GM19452 (cell line): ENCODE measurements around the gene OVCH1.

Experiments used
- ATAC-seq: cut with Tn5 transposase; IDR thresholded peaks from one replicate; pipeline ENCODE4 v1.9.1; 2021; ENCODE audit not compliant: unreplicated experiment

OVCH1 gene

GRCh38 chr12:29497588-29497987 is at the start of gene OVCH1:
Gene OVCH1, minus strand, starts transcription at chr12:29497686. Its CDS starts 0 bp downstream, at chr12:29497686.
- ATAC-seq, result no peak

DNA sequence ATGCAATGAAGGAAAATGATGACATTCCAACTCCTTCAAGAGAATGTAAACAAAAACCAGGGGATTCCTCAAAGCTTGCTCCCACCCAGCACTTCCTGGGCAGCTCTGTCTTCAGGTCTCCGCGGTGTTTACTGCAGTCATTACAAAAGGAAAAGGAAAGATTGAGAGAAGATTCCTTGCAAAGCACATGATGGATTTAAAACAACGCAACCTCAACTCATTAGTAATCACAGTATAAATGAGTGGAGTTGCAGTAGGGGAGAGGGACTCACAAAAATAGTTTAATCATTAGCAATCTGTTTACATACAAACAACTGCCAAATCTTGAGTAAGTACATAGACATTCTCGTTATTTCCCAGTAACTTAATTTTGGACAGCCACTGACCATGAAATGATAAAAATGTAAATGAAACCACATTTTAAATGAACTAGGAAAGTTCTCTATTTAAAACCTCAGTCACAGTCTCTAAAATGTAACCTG is 49.7 kb upstream of the OVCH1 start:
- ATAC-seq, result no peak

- no peak for ATAC-seq
Measured at GRCh38 chr12:29546000-29546399, 48.5 kb upstream of the OVCH1 start.

- peak; percentile 79 for ATAC-seq
Measured at GRCh38 chr12:29545102-29545467, 47.6 kb upstream of the OVCH1 start.

DNA sequence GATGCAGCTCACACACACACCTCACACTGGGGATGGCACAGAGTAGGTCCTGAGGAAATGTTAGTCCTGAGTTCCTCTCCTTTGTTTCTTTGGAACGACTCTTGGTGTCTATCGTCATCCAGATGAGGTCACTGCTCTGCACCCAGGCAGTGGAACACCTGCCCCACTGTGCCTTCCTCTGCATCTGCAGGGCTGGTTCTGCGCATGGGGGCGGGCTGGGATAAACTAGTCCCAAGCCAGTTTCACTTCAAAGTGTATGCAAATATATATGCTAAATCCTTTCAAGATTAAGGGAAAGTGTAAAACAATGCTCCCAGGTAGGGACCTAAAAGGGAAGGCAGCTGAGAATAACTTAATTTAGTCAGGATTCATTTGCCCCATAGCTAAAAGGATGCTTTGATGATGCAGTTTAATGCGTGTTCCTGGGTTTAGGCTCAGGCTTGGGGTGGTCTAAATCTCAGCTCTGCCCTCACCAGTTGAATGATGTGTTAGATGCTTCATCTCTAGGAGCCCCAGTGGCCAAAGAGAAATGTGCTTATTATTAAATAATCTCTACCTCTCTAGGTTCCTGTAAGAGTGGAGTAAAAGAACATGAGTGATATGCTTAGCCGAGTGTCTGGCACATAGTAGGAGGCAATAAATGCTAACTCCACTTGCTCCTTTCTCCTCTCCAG is 47.1 kb upstream of the OVCH1 start:
- ATAC-seq, result peak; percentile 35

DNA sequence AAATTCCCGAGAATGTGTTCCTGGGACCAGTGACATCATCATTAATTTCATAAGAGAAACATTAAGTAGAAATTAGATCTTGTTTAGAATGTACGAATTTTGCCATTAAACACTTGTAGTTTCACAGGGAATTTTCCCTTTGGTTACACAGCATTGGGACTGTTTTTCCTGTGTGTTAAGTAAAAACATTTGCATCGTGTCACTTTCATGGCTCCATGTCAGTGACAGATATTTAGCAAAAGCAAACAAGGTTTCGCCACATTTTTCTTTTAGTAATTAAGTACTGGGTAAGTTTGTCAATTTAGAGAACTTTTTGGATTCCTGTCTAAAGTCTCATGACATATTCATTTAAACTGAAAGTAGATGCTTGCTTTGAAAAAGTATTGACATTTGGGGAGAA is 45.5 kb upstream of the OVCH1 start:
- ATAC-seq, result no peak

GRCh38 chr12:29537298-29537697 is 39.8 kb upstream of the OVCH1 start:
- ATAC-seq, result no peak

DNA sequence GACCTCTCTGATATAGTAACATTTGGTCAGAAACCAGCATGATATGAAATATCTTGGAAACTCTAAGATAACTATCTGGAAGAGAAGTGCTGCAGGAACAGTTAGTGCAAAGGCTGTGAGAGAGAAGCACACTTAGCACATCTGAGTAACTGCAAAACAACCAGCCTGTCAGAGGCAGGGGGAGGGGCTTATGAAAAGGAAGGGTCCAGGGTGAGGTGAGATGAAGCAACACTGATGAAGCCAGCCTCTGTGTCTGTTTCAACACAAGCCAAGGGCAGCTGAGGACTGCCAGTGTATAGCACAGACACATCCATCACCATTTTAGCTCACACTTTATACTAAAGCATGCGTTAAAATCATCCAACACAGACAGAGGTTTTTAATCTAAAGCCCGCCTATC is 37.4 kb upstream of the OVCH1 start:
- no peak for ATAC-seq

GRCh38 chr12:29533815-29534489 is 36.5 kb upstream of the OVCH1 start:
- no peak for ATAC-seq

DNA sequence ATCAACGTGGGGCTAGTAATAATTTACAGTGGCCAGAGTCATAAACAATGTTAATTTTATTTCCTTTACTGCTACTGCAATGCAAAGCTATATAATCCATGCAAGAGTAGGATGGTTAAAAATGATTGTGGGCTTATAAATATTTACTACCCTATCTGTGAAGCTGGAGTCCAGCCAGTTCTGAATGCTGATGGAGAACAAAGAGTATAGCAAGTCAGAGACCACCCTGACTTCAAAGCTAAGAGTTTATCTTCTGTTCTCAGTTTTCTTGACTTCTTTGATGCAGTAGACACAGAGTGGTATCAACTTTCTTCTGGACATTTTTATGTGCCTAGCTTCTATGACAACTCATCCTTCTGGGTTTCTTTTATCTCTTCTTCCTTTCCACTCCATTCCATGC is 34.0 kb upstream of the OVCH1 start:
- no peak for ATAC-seq

GRCh38 chr12:29530436-29530835 is 33.0 kb upstream of the OVCH1 start:
- no peak for ATAC-seq

DNA sequence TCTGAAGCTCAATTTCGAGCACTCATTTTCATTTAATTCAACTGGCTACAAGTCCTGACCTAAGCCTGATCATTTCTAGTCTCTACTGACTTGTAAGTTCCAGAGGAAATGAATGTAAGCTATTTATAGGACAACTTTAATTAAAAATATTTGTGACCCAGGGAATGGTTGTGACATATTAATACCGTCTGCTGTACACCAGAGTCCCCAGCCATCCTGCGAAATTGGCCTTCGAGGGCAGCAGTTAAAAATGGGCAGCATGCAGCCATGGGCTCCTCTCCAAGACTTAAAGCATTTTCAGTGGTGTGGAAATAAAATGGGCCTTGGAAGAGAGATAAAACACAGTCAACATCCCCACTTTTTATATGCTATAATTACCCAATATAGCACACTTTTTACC is 30.7 kb upstream of the OVCH1 start:
- ATAC-seq, result no peak

- ATAC-seq, result no peak
Measured at GRCh38 chr12:29521951-29522350, 24.5 kb upstream of the OVCH1 start.

- no peak for ATAC-seq
Measured at GRCh38 chr12:29519585-29520182, 22.2 kb upstream of the OVCH1 start.

DNA sequence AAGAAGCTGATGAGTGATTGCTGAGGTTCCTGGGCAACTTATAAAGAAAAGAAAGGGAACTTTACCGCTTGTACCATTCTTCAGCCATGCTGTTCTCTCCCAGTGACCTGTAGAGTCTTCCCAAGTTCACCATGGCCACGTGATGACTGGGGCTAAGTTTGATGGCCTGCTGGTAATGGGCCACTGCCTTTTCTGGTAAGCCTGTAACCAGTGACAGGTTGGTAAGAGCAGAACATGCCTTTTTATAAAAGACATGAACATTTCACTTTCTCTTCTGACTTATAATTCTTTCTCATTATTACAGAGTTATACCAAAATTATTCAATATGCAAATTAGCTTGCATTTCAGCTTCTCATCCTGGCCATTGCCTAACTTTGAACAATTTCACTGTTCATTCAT is 20.9 kb upstream of the OVCH1 start:
- no peak for ATAC-seq

GRCh38 chr12:29517264-29517663 is 19.8 kb upstream of the OVCH1 start:
- no peak for ATAC-seq

- no peak for ATAC-seq
Measured at GRCh38 chr12:29516431-29516875, 19.0 kb upstream of the OVCH1 start.

DNA sequence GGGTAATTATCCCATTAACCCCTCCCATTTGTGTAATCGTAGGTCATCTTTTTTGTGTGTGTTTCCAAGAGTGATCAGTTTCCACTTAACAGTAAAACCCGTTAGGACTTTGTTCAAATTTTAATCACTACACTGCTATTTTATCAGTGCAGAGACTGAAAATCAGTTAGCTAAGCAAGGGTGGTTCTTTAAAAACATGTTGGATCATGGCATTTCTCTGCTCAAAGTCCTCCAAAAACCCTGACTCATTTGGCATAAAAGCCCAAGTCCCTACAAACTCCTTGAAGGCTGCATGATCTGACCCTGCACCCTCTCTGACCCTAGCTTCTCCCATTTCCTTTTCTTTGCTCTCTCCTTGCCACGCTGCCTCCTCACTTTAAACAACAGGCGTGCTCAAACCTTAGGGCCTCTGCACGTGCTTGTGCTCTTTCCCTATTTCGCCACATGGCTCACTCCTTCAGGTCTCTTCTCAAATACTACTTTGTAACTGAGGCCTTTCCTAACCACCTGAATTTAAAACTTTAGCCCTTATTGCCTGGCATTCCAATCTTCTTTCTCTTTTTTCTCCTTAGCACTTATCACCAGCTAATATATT is 13.2 kb upstream of the OVCH1 start:
- ATAC-seq, result no peak

GRCh38 chr12:29509503-29509902 is 12.0 kb upstream of the OVCH1 start:
- ATAC-seq, result no peak

DNA sequence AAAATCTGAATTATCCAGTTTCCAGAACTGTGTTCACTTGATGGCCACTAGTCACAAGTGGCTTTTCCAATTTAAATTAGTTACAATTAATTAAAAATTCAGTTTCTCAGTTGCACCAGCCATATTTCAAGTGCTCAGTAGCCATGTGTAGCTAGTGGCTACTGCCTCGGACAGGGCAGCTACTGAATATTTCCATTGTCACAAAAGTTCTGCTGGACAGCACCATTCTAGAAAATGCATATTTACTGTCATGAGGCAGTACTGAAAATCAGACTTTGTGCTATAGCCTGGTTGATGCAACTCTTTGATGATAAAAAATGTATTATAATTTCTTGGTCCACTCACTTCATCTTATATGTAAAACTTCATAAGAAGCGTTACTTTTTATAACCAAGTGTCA is 11.5 kb upstream of the OVCH1 start:
- no peak for ATAC-seq

- ATAC-seq, result no peak
Measured at GRCh38 chr12:29505122-29505521, 7.6 kb upstream of the OVCH1 start.

DNA sequence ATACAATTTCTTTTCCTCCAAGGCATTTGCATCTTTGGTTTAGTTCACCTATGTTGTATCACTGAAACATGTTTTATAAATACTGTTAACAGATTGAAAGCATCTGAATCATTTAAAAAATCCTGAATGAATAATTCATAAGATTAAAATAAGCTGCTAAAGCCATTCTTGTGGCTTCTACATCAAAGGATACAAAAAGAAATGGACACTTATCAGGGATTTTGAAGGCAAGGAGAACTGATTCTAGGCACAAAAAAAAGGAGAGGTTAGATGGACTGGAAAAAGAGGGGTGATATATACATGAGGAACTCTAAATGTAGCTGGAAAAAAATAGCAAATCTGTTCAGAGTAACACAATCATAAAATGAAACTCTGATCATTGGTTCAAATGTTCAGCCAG is 5.8 kb upstream of the OVCH1 start:
- ATAC-seq, result no peak
